Mesothelial cell of epicardium (in vitro differentiated cells): Measurements from ENCODE around the gene SCUBE3. TPM values are rescaled to one million over a fixed set of nuclear protein-coding genes. Genes with fewer than 3 reads are reported as not detected.

Source experiments
- DNase-seq, 2 experiments: peaks; one replicate each; pipeline ENCODE4 v3.0.0; 2021; ENCODE audit warnings: low spot score in 2 of 2; ENCODE audit not compliant: unreplicated experiment in 2 of 2
- H3K27ac Mint-ChIP-seq: 2 replicates; pipeline ENCODE4 v1.8.0; 2021; ENCODE audit warnings: mixed read lengths
- H3K27me3 Mint-ChIP-seq: 2 replicates; pipeline ENCODE4 v1.8.0; 2021; ENCODE audit warnings: low read depth, mixed read lengths
- H3K36me3 Mint-ChIP-seq: 2 replicates; pipeline ENCODE4 v1.8.0; 2021; ENCODE audit warnings: mixed read lengths
- H3K4me1 Mint-ChIP-seq: 2 replicates; pipeline ENCODE4 v1.8.0; 2021; ENCODE audit warnings: mixed read lengths
- H3K4me3 Mint-ChIP-seq: 2 replicates; pipeline ENCODE4 v1.8.0; 2021; ENCODE audit warnings: mild to moderate bottlenecking, moderate library complexity, mixed read lengths
- H3K9me3 Mint-ChIP-seq: 2 replicates; pipeline ENCODE4 v1.8.0; 2021; ENCODE audit warnings: mixed read lengths
- CTCF ChIP-seq: fragments of 200-600 bp; sonication (generic); IDR thresholded peaks from one replicate; pipeline ENCODE4 v1.5.0; 2021; ENCODE audit warnings: antibody characterized with exemption; ENCODE audit not compliant: unreplicated experiment
- total RNA-seq: library from RNA; stranded (reverse); gene quantifications from 3 replicates; pipeline ENCODE4 v1.2.1, GENCODE V29; 2021

SCUBE3 gene
- total RNA-seq, 1 donor from 2014 or later, result 54.8 TPM

- peaks cover 4% of the 10 kb centered on the region for H3K27me3 Mint-ChIP-seq
- H3K36me3 Mint-ChIP-seq, result no peaks in the 10 kb centered on the region
- peak overlapping the region; percentile 91 for H3K27ac Mint-ChIP-seq
- no peak for DNase-seq
- no peak for TF ChIP-seq CTCF
- H3K9me3 Mint-ChIP-seq, result no peaks in the 10 kb centered on the region
- peak overlapping the region; percentile 73 for H3K4me3 Mint-ChIP-seq
- H3K4me1 Mint-ChIP-seq, result peaks cover 59% of the 10 kb centered on the region
These were observed 3.4 kb downstream of the SCUBE3 start for GRCh38 chr6:35216851-35217811.

GRCh38 chr6:35218021-35218420, 4.3 kb downstream of the SCUBE3 start:
- no peaks in the 10 kb centered on the region for H3K36me3 Mint-ChIP-seq
- H3K27me3 Mint-ChIP-seq, result peaks cover 3% of the 10 kb centered on the region
- TF ChIP-seq CTCF, result no peak
- DNase-seq, result no peak
- peak overlapping the region; percentile 89 for H3K27ac Mint-ChIP-seq
- H3K4me1 Mint-ChIP-seq, result peaks cover 57% of the 10 kb centered on the region
- H3K9me3 Mint-ChIP-seq, result no peaks in the 10 kb centered on the region
- H3K4me3 Mint-ChIP-seq, result peak overlapping the region; percentile 7

GRCh38 chr6:35218456-35218855, 4.7 kb downstream of the SCUBE3 start:
- Mint-ChIP-seq H3K9me3 (no peaks in the 10 kb centered on the region), H3K4me3 (no peak overlapping the region), H3K4me1 (peaks cover 52% of the 10 kb centered on the region), H3K27me3 (no peaks in the 10 kb centered on the region), H3K27ac (no peak overlapping the region), H3K36me3 (no peaks in the 10 kb centered on the region)
- TF ChIP-seq CTCF, result no peak
- DNase-seq, result no peak

- DNase-seq, result no peak
- no peaks in the 10 kb centered on the region for H3K9me3 Mint-ChIP-seq
- H3K27ac Mint-ChIP-seq, result no peak overlapping the region
- no peak overlapping the region for H3K4me3 Mint-ChIP-seq
- peaks cover 4% of the 10 kb centered on the region for H3K36me3 Mint-ChIP-seq
- H3K4me1 Mint-ChIP-seq, result peaks cover 51% of the 10 kb centered on the region
- H3K27me3 Mint-ChIP-seq, result no peaks in the 10 kb centered on the region
- no peak for TF ChIP-seq CTCF
These were observed 6.0 kb downstream of the SCUBE3 start for GRCh38 chr6:35219683-35220326.

- Mint-ChIP-seq H3K27ac (no peak overlapping the region), H3K4me3 (no peak overlapping the region), H3K9me3 (no peaks in the 10 kb centered on the region), H3K36me3 (peaks cover 4% of the 10 kb centered on the region), H3K4me1 (peaks cover 42% of the 10 kb centered on the region), H3K27me3 (no peaks in the 10 kb centered on the region)
- no peak for TF ChIP-seq CTCF
- no peak for DNase-seq
These were observed 7.0 kb downstream of the SCUBE3 start for GRCh38 chr6:35220711-35221110.
